Activated naive CD8-positive, alpha-beta T cell treated with anti-CD3 and anti-CD28 coated beads, Interleukin-2, amount 10 ng/mL, durations not matched to agents 7 days and 5 days (primary cell): ENCODE results near the gene CERK. TPM values are rescaled to one million over a fixed set of nuclear protein-coding genes. Genes with fewer than 3 reads are reported as not detected.
A peak's percentile ranks its signal among the peaks of the same experiment; 100 is the strongest.

Experiments
- ATAC-seq: fragments of 150-1000 bp; cut with Tn5 transposase; one replicate; pipeline ENCODE4 v1.10.0; 2021; ENCODE audit warnings: low read depth, moderate library complexity
- POLR2A ChIA-PET: fragments of 350-600 bp; sonication (Branson Sonifier 250); formaldehyde crosslinking; loops from one replicate; lab custom pipeline; 2021; ENCODE audit warnings: antibody characterized with exemption; lab: Charles Lee
- DNase-seq: peaks from one replicate; pipeline ENCODE4 v3.0.0; 2021
- H3K27ac Mint-ChIP-seq: one replicate; pipeline ENCODE4 v1.8.0; 2022; ENCODE audit warnings: mild to moderate bottlenecking, mixed read lengths
- H3K27me3 Mint-ChIP-seq: one replicate; pipeline ENCODE4 v1.8.0; 2022; ENCODE audit warnings: mild to moderate bottlenecking, moderate library complexity, mixed read lengths
- H3K36me3 Mint-ChIP-seq: one replicate; pipeline ENCODE4 v1.8.0; 2021; ENCODE audit warnings: mild to moderate bottlenecking, mixed read lengths
- H3K4me1 Mint-ChIP-seq: one replicate; pipeline ENCODE4 v1.8.0; 2021; ENCODE audit warnings: mixed read lengths
- H3K4me3 Mint-ChIP-seq: one replicate; pipeline ENCODE4 v1.8.0; 2022; ENCODE audit warnings: mild to moderate bottlenecking, moderate library complexity, mixed read lengths
- H3K9me3 Mint-ChIP-seq: one replicate; pipeline ENCODE4 v1.8.0; 2021; ENCODE audit warnings: mixed read lengths
- total RNA-seq, 2 experiments: library from RNA; stranded (reverse); gene quantifications; one replicate each; pipeline ENCODE4 v1.2.3, GENCODE V29; 2021

The CERK gene
- total RNA-seq, 2 experiments from 2014 or later = 90.8 to 94.9 TPM

DNA sequence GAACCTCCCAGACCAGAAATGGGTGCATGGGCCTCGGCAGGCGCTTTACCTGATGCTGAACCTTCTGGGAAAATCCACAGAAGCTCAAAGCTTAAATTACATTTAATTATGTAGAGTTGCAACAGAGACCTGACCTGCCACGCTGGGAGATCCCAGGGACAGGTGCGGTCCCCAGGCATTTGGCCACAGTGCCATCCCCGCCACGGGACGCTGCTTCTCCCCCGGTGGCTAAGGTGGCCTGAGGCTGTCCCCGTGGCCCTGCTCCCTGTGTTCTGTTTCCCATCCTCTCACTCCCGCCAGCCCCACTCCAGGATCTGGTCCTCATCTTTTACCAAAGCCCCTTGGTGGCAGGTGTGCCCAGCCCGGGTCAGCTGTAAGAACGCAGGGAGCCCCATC is 78.3 kb downstream of the CERK start:
- H3K36me3 Mint-ChIP-seq = no peaks in the 10 kb centered on the region
- DNase-seq (no peak), ATAC-seq (no peak)
- H3K9me3 Mint-ChIP-seq = no peaks in the 10 kb centered on the region
- H3K4me3 Mint-ChIP-seq = no peak overlapping the region
- no peak overlapping the region for H3K27ac Mint-ChIP-seq
- H3K27me3 Mint-ChIP-seq = no peaks in the 10 kb centered on the region
- POLR2A ChIA-PET = no interaction called here
- peaks cover 12% of the 10 kb centered on the region for H3K4me1 Mint-ChIP-seq

DNA sequence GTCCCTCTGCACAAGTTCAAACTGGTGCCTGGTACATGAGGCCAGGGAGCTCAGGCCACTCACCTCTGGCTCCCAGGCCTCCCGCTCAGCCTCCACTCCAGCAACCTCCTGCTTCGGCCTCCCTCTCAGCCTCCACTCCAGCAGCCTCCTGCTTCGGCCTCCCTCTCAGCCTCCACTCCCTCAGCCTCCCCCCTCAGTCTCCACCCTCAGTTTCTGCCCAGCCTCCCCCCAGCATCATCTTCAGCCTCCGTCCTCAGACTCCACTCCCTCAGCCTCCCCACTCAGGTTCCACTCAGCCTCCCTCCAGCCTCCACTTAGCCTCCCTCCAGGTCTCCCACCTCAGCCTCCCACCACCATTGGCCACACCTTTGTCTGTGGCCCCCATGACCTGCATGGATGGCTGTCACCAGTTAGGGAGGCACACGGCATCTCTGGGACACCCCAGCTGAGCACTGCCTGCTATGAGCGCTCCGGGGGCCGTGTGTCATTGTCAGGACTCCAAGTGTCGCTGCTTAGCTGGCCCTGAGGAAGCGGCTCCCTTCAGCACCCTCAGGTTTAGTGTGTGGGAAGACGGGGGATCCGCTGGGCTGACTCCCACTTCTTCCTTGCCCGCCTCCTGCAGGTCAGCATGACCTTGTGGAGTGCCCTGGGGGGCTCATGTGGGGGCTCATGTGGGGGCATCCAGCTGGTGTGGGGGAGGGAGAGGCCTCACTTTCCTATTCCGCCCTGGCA is 78.8 kb downstream of the CERK start:
- H3K4me3 Mint-ChIP-seq = no peak overlapping the region

DNA sequence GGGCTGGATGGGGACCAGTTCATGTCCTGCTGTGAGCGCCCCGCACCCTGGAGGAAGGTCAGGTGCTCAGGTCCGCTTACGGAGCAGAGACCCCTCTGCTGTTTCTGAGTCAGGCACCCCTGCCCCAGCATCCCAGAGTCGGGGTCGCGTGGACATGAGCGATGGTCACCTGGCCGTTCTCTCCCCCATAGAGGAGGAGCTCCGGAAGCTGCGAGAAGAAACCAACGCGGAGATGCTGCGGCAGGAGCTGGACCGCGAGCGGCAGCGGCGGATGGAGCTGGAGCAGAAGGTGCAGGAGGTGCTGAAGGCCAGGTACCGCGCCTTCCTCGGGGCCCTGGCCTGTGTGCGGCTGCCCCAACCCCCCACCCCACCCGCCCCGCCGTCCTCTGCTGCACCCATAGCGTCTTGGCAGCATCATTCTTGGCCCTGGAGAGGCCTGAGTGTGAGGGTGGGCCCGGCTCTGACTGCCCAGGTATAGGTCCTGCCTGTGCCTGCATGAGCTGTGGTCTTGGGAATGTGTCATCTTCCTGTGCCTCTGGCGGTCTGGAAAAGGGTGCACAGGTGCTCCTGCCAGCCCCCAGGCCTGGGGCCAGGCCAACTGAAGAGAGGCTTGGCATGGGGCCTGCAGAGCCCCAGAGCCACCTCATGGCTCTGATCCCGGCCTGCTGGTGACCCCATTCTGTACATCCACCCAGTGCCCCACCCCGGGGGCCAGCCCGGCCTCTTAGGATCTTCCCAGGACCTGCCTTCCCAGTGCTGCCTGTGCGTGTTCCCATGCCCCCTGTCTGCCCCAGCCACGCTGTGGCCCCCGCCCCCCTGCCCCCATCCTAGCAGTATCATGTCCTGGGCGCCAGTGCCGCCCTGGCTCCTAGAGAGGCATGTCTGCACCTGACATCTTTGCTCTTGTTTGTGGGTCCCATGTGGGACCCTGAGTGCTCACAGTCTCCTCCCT is 79.8 kb downstream of the CERK start:
- no peaks in the 10 kb centered on the region for H3K9me3 Mint-ChIP-seq
- H3K27ac Mint-ChIP-seq = no peak overlapping the region
- POLR2A ChIA-PET = no interaction called here

More for the DNA sequence above, 78.8 kb downstream of the CERK start:
- POLR2A ChIA-PET = no interaction called here
- H3K27ac Mint-ChIP-seq = no peak overlapping the region
- no peaks in the 10 kb centered on the region for H3K27me3 Mint-ChIP-seq
- ATAC-seq (no peak), DNase-seq (no peak)
- H3K9me3 Mint-ChIP-seq = no peaks in the 10 kb centered on the region
- peaks cover 13% of the 10 kb centered on the region for H3K4me1 Mint-ChIP-seq
- no peaks in the 10 kb centered on the region for H3K36me3 Mint-ChIP-seq

DNA sequence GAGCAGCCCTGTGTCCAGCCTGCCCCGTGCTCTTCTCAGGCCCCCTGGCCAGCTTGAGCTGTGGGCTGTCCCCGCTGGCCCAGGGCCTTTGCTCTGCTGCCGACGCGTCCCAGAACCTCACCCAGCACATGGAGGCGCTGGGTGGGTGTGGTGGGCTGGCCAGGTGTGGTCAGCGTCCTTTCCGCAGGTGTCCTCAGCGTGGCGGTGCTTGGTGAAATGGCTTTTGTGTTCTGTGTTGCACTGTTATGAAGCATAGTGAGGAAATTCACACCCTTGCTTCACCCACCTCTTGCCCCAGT is 80.4 kb downstream of the CERK start:
- H3K4me1 Mint-ChIP-seq = peaks cover 21% of the 10 kb centered on the region
- ATAC-seq = no peak

More for the DNA sequence above, 79.8 kb downstream of the CERK start:
- Mint-ChIP-seq H3K4me3 (no peak overlapping the region), H3K4me1 (peaks cover 18% of the 10 kb centered on the region), H3K36me3 (no peaks in the 10 kb centered on the region), H3K27me3 (no peaks in the 10 kb centered on the region)
- no peak for ATAC-seq
- DNase-seq = no peak

DNA sequence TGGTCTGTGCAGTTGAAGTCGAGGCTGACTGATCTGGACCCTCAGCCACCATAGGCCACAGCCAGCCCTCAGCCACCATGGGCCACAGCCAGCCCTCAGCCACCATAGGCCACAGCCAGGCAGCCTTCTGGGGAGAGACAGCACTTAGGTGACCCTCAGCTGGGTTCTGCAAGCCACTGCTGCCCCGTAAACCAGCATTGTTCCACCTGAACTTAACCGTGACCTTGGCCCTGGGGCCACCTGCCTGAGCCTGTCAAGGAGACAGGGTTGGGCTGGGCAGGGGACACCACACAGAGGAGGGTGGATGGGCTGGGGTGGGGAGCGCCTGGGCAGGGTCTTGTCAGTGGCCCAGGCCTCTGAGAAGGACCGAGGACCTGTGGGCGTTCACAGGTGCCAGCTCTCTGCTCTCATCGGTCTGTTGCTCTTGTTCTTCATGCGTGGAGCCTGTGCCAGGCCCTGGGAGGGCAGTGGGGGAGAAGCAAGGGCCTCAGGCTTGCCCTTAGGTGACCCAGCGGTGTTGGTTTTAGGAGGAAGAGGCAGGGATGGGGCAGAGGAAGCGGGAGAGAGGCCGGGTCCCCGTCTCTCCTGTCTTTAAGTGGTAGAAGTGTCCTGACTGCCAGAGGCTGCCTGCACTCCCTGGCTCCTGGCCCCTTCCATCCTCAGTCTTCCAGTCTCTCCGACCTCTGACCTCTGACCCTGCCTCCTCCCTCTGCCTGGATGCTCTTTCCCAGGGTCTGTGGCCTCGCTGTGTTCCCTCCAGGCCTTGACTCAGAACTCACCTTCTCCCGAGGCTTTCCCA is 81.0 kb downstream of the CERK start:
- Mint-ChIP-seq H3K9me3 (no peaks in the 10 kb centered on the region), H3K27ac (no peak overlapping the region), H3K4me3 (no peak overlapping the region), H3K27me3 (no peaks in the 10 kb centered on the region), H3K4me1 (peaks cover 21% of the 10 kb centered on the region), H3K36me3 (no peaks in the 10 kb centered on the region)
- ATAC-seq (no peak), DNase-seq (no peak)
- POLR2A ChIA-PET = no interaction called here

More for the DNA sequence above, 80.4 kb downstream of the CERK start:
- POLR2A ChIA-PET = no interaction called here
- Mint-ChIP-seq H3K4me3 (no peak overlapping the region), H3K27ac (no peak overlapping the region), H3K27me3 (no peaks in the 10 kb centered on the region), H3K36me3 (no peaks in the 10 kb centered on the region), H3K9me3 (no peaks in the 10 kb centered on the region)
- no peak for DNase-seq

DNA sequence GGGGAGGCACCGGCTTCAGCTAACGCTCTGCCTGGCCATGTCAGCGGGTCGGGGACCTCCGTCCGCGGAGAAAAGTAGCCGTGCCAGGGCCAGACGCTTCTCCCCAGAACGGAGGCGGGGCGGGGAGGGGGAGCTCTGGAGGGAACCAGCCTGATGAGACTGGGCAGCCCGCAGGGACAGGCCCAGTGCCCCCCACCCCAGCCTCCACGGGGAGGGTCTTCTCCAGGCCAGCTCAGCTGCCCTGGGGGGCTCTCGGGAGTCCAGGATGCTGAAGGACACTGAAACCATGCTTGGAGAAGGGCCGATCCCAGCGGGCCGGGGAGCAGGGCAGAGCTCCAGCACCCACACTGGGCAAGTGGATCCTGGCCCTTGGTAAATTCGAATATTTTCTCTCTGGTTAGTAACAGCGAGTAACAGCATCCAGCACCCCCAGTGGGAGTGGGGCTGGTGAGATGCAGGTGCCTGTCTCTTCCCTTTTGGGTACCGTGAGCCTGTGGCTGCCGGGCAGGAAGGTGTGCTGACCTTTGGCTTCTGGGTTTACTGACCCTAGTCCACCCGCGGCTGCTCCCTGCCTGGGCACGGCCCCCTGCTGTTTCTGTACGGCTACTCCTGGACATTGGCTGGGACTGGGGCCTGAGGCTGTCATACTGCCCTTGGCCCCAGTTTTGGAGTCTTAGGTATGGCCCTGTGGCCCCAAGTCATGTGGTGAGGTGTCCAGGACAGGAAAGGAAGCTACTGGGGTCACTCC is 82.0 kb downstream of the CERK start:
- Mint-ChIP-seq H3K9me3 (no peaks in the 10 kb centered on the region), H3K27ac (no peak overlapping the region), H3K4me3 (no peak overlapping the region), H3K36me3 (no peaks in the 10 kb centered on the region), H3K4me1 (peaks cover 22% of the 10 kb centered on the region), H3K27me3 (no peaks in the 10 kb centered on the region)
- DNase-seq (no peak), ATAC-seq (no peak)
- POLR2A ChIA-PET = no interaction called here

DNA sequence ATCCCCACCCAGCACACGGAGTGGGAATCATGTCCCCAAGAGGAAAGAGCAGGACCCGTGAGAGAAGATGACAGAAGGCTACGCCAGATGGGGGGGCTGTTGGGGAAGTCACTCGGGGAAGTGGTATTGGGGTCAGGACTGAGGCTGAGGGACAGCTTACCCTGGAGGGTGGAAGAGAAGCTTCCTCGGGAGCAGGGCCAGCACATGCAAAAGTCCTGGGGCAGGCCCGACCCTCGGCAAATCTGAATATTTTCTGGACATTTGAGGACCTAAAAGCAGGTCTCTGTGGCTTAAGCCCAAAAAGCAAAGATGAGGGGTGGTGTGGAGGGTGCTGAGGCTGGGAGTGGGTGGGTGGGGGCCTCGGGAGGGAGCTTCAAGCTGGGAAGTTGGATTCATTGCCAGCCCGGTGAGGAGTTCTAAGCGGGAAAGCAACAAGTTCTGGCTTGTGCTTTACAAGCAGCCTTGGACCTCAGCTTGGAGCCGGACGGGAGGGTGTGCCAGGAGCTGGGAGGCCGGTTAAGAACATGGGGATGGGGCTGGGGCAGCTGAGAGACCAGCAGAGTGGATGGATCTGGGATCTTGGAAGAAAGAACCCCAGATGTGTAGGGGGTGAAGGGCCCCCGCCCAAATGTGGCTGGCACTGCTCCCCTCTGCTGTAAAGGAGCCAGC is 83.0 kb downstream of the CERK start:
- Mint-ChIP-seq H3K9me3 (no peaks in the 10 kb centered on the region), H3K4me1 (peaks cover 13% of the 10 kb centered on the region), H3K36me3 (no peaks in the 10 kb centered on the region), H3K27me3 (no peaks in the 10 kb centered on the region), H3K27ac (no peak overlapping the region), H3K4me3 (no peak overlapping the region)
- ATAC-seq (no peak), DNase-seq (no peak)
- POLR2A ChIA-PET = no interaction called here

DNA sequence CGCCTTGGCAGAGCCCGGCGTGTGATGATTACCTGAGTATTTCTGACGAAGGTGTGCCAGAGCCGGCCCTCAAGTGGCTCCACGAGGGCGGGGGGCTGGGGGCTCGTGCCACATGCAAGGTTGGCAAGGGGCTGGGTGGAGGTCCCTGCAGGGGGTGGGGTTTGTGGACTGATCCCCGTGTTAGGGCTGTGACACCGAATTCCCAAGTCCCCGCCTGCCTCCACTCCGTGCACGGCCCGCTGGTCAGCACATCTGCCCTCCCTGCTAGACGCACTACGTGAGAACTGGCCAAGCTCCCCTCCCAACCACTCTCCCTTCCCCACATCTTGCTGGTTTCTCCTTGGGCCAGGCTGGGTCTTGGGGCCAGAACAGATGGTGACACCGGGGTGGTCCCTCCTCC is 83.6 kb downstream of the CERK start:
- peaks cover 15% of the 10 kb centered on the region for H3K4me1 Mint-ChIP-seq
- H3K36me3 Mint-ChIP-seq = no peaks in the 10 kb centered on the region
- no peaks in the 10 kb centered on the region for H3K9me3 Mint-ChIP-seq
- no peak for DNase-seq
- ATAC-seq = no peak
- H3K27me3 Mint-ChIP-seq = no peaks in the 10 kb centered on the region
- POLR2A ChIA-PET = no interaction called here
- H3K4me3 Mint-ChIP-seq = no peak overlapping the region
- no peak overlapping the region for H3K27ac Mint-ChIP-seq

DNA sequence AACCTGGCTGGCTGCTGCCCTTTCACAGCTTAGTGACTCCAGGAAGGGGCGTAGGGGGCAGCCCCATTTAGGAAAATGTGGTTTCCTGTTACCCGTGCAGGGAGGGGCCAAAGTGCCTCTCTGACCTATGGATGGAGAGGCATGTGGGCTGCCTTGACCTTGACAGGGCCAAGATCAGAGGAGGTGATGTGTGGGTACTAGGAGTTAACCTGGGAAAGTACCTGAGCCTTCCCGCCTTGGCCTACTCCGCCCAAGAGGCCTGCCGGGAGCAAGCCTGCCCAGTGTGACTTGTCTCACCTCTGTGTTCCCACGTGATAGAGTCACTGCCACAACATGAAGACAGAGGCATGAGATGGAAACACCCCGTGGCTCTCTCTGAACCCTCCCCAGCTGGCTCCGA is 84.5 kb downstream of the CERK start:
- H3K27ac Mint-ChIP-seq = no peak overlapping the region
- POLR2A ChIA-PET = no interaction called here
- H3K9me3 Mint-ChIP-seq = no peaks in the 10 kb centered on the region
- H3K4me1 Mint-ChIP-seq = peaks cover 15% of the 10 kb centered on the region
- ATAC-seq (peak; percentile 28), DNase-seq (no peak)
- H3K36me3 Mint-ChIP-seq = no peaks in the 10 kb centered on the region
- H3K27me3 Mint-ChIP-seq = no peaks in the 10 kb centered on the region
- no peak overlapping the region for H3K4me3 Mint-ChIP-seq

DNA sequence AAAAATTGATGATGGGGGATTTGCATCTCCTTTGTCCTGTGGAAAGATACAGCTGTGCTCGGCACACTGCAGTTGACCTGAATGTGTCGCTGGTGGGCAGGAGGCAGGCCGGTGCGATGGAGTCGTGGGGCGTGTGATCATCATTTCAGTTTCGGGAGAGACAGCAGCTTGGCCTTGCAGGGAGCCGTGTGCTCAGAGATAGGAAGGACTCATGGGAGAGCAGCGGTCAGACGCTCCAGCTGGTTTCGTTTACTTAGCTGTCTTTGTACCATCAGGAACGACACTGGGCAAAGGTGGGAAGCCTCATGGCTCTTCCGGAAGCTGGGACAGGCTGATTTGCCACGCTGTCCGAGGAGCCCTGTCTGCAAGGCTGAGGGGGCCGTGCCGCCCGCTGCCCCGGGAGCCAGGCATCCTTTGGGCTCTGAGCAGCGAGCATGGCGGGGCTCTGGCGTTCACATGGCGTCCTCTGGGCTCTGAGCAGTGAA is 85.2 kb downstream of the CERK start:
- peaks cover 15% of the 10 kb centered on the region for H3K4me1 Mint-ChIP-seq
- H3K27me3 Mint-ChIP-seq = no peaks in the 10 kb centered on the region
- no peak overlapping the region for H3K27ac Mint-ChIP-seq
- H3K9me3 Mint-ChIP-seq = peaks cover 5% of the 10 kb centered on the region
- peaks cover 6% of the 10 kb centered on the region for H3K36me3 Mint-ChIP-seq
- no peak overlapping the region for H3K4me3 Mint-ChIP-seq
- POLR2A ChIA-PET = no interaction called here
- no peak for DNase-seq
- ATAC-seq = no peak

DNA sequence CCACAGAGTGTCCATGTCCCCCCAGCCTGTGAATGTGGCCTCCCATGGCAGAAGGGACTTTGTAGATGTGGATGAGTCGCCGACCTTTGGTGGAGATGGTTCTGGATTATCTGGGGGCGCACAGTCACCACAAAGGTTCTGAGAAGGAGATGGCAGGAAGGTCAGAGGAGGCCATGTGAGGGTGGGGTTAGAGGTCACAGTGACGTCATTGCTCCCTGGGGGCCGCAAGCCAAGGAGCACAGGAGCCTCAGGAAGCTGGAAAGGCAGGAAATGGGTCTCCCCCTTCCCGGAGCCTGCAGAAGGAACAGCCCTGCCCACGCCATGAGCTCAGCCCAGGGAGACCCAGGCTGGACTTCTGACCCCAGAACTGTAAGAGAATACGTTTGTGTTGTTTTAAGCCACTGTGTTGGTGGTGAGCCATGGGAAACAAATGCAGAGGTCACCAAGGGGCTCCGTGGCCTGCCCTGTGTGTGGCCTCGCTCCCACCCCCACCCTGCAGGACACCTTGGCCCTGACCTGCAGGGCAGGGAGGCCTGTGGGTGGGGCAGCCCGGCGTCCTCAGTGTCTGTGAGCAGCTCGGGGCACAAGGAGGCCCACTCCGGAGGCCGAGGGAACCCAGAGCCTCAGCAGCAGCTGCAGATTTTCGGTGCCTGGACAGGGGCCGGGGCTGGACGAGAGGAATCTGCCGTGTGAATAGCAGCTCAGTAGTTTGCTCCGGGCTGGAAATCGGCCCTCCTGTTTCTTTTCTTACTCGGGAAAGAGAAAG is 85.8 kb downstream of the CERK start:
- peaks cover 6% of the 10 kb centered on the region for H3K9me3 Mint-ChIP-seq
- peaks cover 15% of the 10 kb centered on the region for H3K4me1 Mint-ChIP-seq
- POLR2A ChIA-PET = no interaction called here
- no peak overlapping the region for H3K4me3 Mint-ChIP-seq
- H3K27me3 Mint-ChIP-seq = no peaks in the 10 kb centered on the region
- peaks cover 7% of the 10 kb centered on the region for H3K36me3 Mint-ChIP-seq
- no peak overlapping the region for H3K27ac Mint-ChIP-seq
- ATAC-seq = no peak
- no peak for DNase-seq

DNA sequence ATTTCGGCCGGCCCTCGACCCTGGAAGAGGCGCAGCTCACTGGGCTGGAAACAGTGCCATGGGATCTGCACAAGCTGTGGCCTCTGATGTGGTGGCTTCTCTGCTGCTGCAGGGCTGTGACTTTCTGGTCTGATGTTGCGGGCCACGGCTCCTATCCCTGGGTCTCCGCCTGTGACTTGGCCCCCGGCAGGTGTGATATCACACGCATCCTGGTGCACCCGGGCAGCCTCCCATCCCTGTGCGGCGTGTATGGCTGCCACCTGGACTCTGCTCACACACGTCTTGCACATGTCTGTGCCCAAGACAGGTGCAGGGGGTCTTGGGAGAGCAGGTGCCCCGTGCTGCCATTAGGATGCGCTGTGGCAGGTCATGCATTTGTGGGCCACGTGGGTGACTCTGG is 86.7 kb downstream of the CERK start:
- ATAC-seq (no peak), DNase-seq (no peak)
- Mint-ChIP-seq H3K4me1 (peaks cover 15% of the 10 kb centered on the region), H3K4me3 (no peak overlapping the region), H3K9me3 (peaks cover 6% of the 10 kb centered on the region), H3K36me3 (peaks cover 7% of the 10 kb centered on the region), H3K27ac (no peak overlapping the region), H3K27me3 (no peaks in the 10 kb centered on the region)
- POLR2A ChIA-PET = no interaction called here
